ENCODE measurements around the gene VASN. TPM values are rescaled to one million over a fixed set of nuclear protein-coding genes. Genes with fewer than 3 reads are reported as not detected.

Gene VASN
- total and polyA plus RNA-seq, 3 experiments from 2014 or later, result 0.31 TPM; not detected in 2

DNA sequence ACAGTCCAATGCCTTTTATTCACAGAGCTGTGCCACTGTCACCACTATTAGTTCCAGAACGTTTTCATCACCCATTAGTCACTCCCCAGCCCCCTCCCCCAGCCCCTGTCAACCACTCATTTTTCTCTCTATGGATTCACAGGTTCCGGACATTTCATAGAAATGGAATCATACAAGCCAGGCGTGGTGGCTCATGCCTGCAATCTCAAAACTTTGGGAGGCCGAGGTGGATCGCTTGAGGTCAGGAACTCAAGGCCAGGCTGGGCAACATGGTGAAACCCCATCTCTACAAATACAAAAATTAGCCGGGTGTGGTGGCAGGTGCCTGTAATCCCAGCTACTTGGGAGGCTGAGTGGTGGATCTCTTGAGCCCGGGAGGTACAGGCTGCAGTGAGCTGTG, 19.8 kb upstream of the VASN start:
- Mint-ChIP-seq H3K27me3 (peaks cover 0 to 3% of the 10 kb centered on the region in 2 donors), H3K27ac (peak overlapping the region in 7 of 8 donors; percentile 80 to 99 (median 91)), H3K4me1 (peaks cover 19 to 36% (median 24%) of the 10 kb centered on the region in 3 donors), H3K36me3 (peaks cover 0 to 35% (median 0%) of the 10 kb centered on the region in 3 donors), H3K9me3 (no peaks in the 10 kb centered on the region), H3K4me3 (peak overlapping the region; percentile 91 to 99 (median 93))
- no peaks in the 10 kb centered on the region for H3K9me3 ChIP-seq (ENCODE audit: low read length)
- ChIA-PET CTCF (interaction anchor here (1.0 to 1.8 kb wide), 5 partner anchors 14 to 63 kb away, joined by 3 to 7 read pairs (median 4); no protein-coding TSS in a partner anchor), POLR2A (interaction anchor here (0.6 to 1.2 kb wide), 4 partner anchors 40 to 264 kb away, joined by 3 to 4 read pairs (median 3); no protein-coding TSS in a partner anchor)
- no peak overlapping the region for H3K4me3 ChIP-seq (ENCODE audit: low read length)
- peaks cover 16% of the 10 kb centered on the region for H3K4me1 ChIP-seq (ENCODE audit: insufficient read depth, low read length)
- H3K27me3 ChIP-seq (ENCODE audit: insufficient read depth, low read length, poor library complexity, severe bottlenecking), result no peaks in the 10 kb centered on the region
- H3K36me3 ChIP-seq (ENCODE audit: insufficient read depth, low read length), result no peaks in the 10 kb centered on the region
- no peak for DNase-seq
- no peak overlapping the region for H3K27ac ChIP-seq (ENCODE audit: low read depth, low read length)

DNA sequence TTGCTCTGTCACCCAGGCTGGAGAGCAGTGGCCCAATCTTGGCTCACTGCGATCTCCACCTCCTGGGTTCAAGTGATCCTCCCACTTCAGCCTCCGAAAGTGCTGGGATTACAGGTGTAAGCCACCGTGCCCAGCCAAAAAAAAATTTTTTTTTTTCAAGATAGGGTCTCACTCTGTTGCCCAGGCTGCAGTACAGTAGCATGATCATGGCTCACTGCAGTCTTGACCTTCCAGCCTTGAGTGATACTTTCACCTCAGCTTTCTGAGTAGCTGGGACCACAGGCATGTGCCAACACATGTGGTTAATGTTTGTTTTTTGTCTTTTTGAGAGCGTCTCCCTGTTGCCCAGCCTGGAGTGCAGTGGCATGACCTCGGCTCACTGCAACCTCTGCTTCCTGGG, 18.8 kb upstream of the VASN start:
- CTCF ChIA-PET, result interaction anchor here (1.7 kb wide), 1 partner anchor 22 kb away, joined by 4 read pairs; no protein-coding TSS in a partner anchor
- Mint-ChIP-seq H3K27me3 (peaks cover 0 to 3% of the 10 kb centered on the region in 2 donors), H3K9me3 (no peaks in the 10 kb centered on the region), H3K36me3 (peaks cover 0 to 40% (median 0%) of the 10 kb centered on the region in 3 donors), H3K4me1 (peaks cover 15 to 27% (median 19%) of the 10 kb centered on the region in 3 donors), H3K4me3 (peak overlapping the region in 1 of 7 donors; percentile 13), H3K27ac (no peak overlapping the region)
- H3K36me3 ChIP-seq (ENCODE audit: insufficient read depth, low read length), result no peaks in the 10 kb centered on the region
- H3K4me3 ChIP-seq (ENCODE audit: low read length), result no peak overlapping the region
- H3K27me3 ChIP-seq (ENCODE audit: insufficient read depth, low read length, poor library complexity, severe bottlenecking), result no peaks in the 10 kb centered on the region
- H3K27ac ChIP-seq (ENCODE audit: low read depth, low read length), result no peak overlapping the region
- DNase-seq, result no peak
- H3K9me3 ChIP-seq (ENCODE audit: low read length), result no peaks in the 10 kb centered on the region
- peaks cover 16% of the 10 kb centered on the region for H3K4me1 ChIP-seq (ENCODE audit: insufficient read depth, low read length)
- POLR2A ChIA-PET, result no interaction called here

DNA sequence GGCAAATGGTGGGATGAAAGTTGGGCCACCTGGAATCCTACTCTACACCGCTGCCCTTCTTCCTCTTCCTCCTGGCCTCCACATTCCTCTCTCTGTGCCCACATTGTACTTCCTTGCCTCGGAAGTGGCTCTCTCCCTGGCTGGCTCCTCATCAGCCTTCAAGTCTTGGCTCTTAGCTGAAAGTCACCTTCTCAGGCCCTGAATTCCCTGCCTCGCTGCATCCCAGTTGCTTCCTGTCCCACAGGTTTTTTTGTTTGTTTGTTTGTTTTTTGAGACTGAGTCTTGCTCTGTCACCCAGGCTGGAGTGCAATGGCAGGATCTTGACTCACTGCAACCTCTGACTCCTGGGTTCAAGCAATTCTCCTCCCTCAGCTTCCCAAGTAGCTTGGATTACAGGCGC, 18.0 kb upstream of the VASN start:
- Mint-ChIP-seq H3K4me3 (peak overlapping the region in 3 of 7 donors; percentile 8 to 36 (median 16)), H3K4me1 (peaks cover 10 to 19% (median 14%) of the 10 kb centered on the region in 3 donors), H3K36me3 (peaks cover 0 to 44% (median 0%) of the 10 kb centered on the region in 3 donors), H3K27ac (peak overlapping the region in 4 of 8 donors; percentile 19 to 79 (median 60)), H3K27me3 (peaks cover 0 to 3% of the 10 kb centered on the region in 2 donors), H3K9me3 (no peaks in the 10 kb centered on the region)
- H3K4me1 ChIP-seq (ENCODE audit: insufficient read depth, low read length), result peaks cover 16% of the 10 kb centered on the region
- no peaks in the 10 kb centered on the region for H3K27me3 ChIP-seq (ENCODE audit: insufficient read depth, low read length, poor library complexity, severe bottlenecking)
- no peaks in the 10 kb centered on the region for H3K9me3 ChIP-seq (ENCODE audit: low read length)
- no peak overlapping the region for H3K27ac ChIP-seq (ENCODE audit: low read depth, low read length)
- CTCF ChIA-PET, result interaction anchor here (1.7 kb wide), 1 partner anchor 23 kb away, joined by 4 read pairs; no protein-coding TSS in a partner anchor
- POLR2A ChIA-PET, result no interaction called here
- no peak for DNase-seq
- H3K4me3 ChIP-seq (ENCODE audit: low read length), result no peak overlapping the region
- peaks cover 4% of the 10 kb centered on the region for H3K36me3 ChIP-seq (ENCODE audit: insufficient read depth, low read length)

DNA sequence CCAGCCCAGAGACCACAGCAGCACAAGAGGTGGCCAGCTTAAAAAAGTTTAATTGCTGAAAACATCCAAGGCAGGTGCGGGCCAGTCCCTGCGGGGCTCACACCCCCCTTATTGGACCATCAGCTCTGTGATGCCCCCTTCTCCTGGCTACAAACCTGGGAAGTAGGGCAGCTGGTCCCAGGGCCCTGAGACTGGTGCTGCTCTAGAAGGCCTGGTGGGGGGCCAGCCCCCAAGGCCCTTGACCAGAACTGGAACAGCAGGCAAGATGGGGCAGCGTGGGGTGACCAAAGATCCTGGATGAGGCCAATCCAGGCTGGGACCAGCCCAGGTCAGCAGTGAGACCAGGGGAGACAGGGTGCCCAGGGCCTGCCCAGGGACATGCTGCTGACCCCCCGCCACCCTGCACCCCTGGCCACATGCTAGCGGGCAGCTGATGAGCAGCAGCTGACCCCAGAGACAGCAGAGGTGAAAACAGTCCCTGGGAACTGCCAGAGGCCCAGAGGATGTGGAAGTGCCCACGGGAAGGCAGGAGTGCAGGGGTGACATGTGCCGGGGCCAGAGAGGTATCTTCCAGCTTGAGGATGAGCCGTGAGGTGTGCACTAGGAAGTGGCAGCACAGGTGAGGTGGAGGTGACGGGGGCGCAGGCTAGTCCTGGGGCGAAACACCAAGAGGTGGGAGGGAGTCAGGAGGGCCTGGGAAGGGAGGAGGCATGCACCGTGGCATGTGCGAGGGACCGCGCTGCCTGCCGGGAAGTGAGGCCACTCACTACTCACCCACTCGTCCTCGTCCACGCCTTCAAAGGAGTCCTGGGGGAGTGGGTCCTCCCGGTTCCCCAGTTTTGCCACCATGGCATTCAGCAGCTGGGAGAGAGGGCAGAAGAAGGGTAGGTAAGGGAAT, 16.9 kb upstream of the VASN start:
- POLR2A ChIA-PET, result no interaction called here
- Histone ChIP-seq H3K27ac (ENCODE audit: low read depth, low read length) (no peak overlapping the region), H3K27me3 (ENCODE audit: insufficient read depth, low read length, poor library complexity, severe bottlenecking) (no peaks in the 10 kb centered on the region), H3K4me3 (ENCODE audit: low read length) (no peak overlapping the region), H3K4me1 (ENCODE audit: insufficient read depth, low read length) (peaks cover 10% of the 10 kb centered on the region), H3K36me3 (ENCODE audit: insufficient read depth, low read length) (peaks cover 10% of the 10 kb centered on the region), H3K9me3 (ENCODE audit: low read length) (no peaks in the 10 kb centered on the region)
- CTCF ChIA-PET, result interaction anchor here (0.7 kb wide), 1 partner anchor 82 kb away, joined by 3 read pairs; the partner anchor contains the start of gene TFAP4
- Mint-ChIP-seq H3K27ac (peak overlapping the region in 3 of 8 donors; percentile 32 to 74 (median 39)), H3K9me3 (no peaks in the 10 kb centered on the region), H3K4me1 (peaks cover 13 to 17% (median 14%) of the 10 kb centered on the region in 3 donors), H3K4me3 (no peak overlapping the region), H3K36me3 (peaks cover 0 to 52% (median 3%) of the 10 kb centered on the region in 3 donors), H3K27me3 (peaks cover 0 to 3% of the 10 kb centered on the region in 2 donors)
- DNase-seq, result no peak

DNA sequence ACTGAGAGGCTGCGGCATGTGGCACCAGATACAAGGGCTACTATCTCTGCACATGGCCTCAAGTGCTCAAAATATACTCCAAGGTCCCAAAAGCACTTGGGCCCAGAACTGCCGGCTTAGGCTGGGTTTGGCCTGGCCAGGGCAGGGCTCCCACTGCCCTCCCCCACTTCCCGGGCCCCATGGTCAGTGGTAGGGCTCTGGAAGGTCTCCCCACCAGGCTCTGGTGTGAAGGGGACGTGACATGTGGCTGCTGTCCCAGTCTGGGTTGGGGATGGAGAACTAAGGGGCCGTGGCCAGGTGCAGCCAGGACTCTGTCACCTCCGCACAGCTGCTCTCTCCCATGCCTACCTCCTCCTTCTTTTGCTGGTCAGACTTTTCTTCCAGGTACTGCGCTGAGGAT, 14.8 kb upstream of the VASN start:
- Mint-ChIP-seq H3K27ac (no peak overlapping the region), H3K4me3 (peak overlapping the region in 1 of 7 donors; percentile 18), H3K9me3 (no peaks in the 10 kb centered on the region), H3K36me3 (peaks cover 0 to 66% (median 3%) of the 10 kb centered on the region in 3 donors), H3K27me3 (peaks cover 0 to 3% of the 10 kb centered on the region in 2 donors), H3K4me1 (peaks cover 0 to 3% (median under 1%) of the 10 kb centered on the region in 3 donors)
- no peak overlapping the region for H3K4me3 ChIP-seq (ENCODE audit: low read length)
- ChIA-PET POLR2A (no interaction called here), CTCF (no interaction called here)
- H3K4me1 ChIP-seq (ENCODE audit: insufficient read depth, low read length), result peaks cover 2% of the 10 kb centered on the region
- H3K36me3 ChIP-seq (ENCODE audit: insufficient read depth, low read length), result peaks cover 24% of the 10 kb centered on the region
- no peak for DNase-seq
- H3K27ac ChIP-seq (ENCODE audit: low read depth, low read length), result no peak overlapping the region
- no peaks in the 10 kb centered on the region for H3K9me3 ChIP-seq (ENCODE audit: low read length)
- H3K27me3 ChIP-seq (ENCODE audit: insufficient read depth, low read length, poor library complexity, severe bottlenecking), result no peaks in the 10 kb centered on the region

DNA sequence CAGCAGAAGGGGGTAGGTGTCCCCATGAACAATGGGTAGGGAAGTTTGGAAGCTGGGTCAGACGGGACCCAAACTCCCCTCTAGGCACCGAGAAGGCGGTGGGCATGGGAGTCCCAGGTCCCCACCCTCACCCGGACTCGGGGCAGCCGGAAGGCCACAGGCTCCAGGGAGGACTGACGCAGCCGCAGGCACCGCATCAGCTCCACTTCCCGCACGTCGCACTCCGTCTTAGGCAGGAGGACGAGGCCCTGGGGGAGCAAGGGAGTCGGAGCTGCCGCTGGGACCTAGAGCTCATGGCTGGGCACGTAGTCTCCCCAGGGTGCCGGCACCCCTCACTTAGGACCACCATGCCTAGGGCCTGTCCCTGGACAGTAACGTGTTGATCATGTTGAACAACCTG, 13.4 kb upstream of the VASN start:
- Mint-ChIP-seq H3K36me3 (peaks cover 0 to 80% (median 3%) of the 10 kb centered on the region in 3 donors), H3K4me3 (no peak overlapping the region), H3K9me3 (no peaks in the 10 kb centered on the region), H3K27me3 (peaks cover 0 to 3% of the 10 kb centered on the region in 2 donors), H3K27ac (peak overlapping the region in 1 of 8 donors; percentile 82), H3K4me1 (peaks cover 0 to 3% (median 0%) of the 10 kb centered on the region in 3 donors)
- Histone ChIP-seq H3K4me1 (ENCODE audit: insufficient read depth, low read length) (no peaks in the 10 kb centered on the region), H3K36me3 (ENCODE audit: insufficient read depth, low read length) (peaks cover 37% of the 10 kb centered on the region), H3K4me3 (ENCODE audit: low read length) (no peak overlapping the region), H3K27ac (ENCODE audit: low read depth, low read length) (no peak overlapping the region), H3K27me3 (ENCODE audit: insufficient read depth, low read length, poor library complexity, severe bottlenecking) (no peaks in the 10 kb centered on the region), H3K9me3 (ENCODE audit: low read length) (no peaks in the 10 kb centered on the region)
- ChIA-PET CTCF (interaction anchor here (0.9 to 1.8 kb wide), 4 partner anchors 8 to 171 kb away, joined by 3 to 7 read pairs (median 5); no protein-coding TSS in a partner anchor), POLR2A (no interaction called here)
- DNase-seq, result no peak

DNA sequence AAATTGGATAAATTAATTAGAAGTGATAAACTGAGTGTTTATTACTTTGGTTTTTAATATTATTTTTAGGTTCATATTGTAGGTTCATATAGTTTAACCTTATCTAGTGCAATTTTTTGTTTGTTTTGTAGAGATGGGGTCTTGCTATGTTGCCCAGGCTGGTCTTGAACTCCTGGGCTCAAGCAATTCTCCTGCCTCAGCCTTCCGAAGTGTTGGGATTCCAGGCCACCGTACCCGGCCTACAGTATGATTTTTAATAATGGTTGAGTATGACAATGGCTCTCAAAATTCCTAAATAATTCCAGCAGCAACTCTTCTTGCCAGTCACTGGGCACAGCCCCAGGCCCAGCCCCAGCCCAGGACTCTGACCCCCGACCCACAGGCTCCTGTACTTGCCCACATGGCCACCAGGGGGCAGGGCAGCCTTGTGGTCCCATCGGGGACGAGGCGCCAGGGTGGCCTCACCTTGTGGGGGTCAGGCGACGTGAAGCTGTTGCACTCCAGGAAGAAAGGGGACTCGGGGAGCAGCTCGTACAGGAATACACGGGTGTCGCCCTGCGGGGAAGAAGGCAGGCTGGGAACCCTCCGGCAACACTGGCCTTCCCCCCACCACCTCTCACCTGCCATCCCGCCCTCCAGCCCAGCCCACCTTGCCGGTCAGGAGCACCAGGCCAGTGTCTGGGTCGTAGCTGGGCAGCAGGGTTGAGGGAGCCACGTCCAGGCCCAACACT, 12.7 kb upstream of the VASN start:
- no peak overlapping the region for H3K4me3 Mint-ChIP-seq
- Histone ChIP-seq H3K27ac (ENCODE audit: low read depth, low read length) (no peak overlapping the region), H3K9me3 (ENCODE audit: low read length) (no peaks in the 10 kb centered on the region), H3K4me1 (ENCODE audit: insufficient read depth, low read length) (no peaks in the 10 kb centered on the region), H3K4me3 (ENCODE audit: low read length) (no peak overlapping the region), H3K27me3 (ENCODE audit: insufficient read depth, low read length, poor library complexity, severe bottlenecking) (no peaks in the 10 kb centered on the region), H3K36me3 (ENCODE audit: insufficient read depth, low read length) (peaks cover 37% of the 10 kb centered on the region)
- CTCF ChIA-PET, result interaction anchor here (0.6 to 1.8 kb wide), 14 partner anchors 9 to 319 kb away, joined by 3 to 7 read pairs (median 4); no protein-coding TSS in a partner anchor
- POLR2A ChIA-PET, result interaction anchor here (0.6 kb wide), 1 partner anchor 86 kb away, joined by 5 read pairs; the partner anchor contains the start of gene TFAP4
- peak overlapping the region in 5 of 8 donors; percentile 43 to 85 (median 83) for H3K27ac Mint-ChIP-seq
- peaks cover 0 to 81% (median 3%) of the 10 kb centered on the region in 3 donors for H3K36me3 Mint-ChIP-seq
- peak; percentile 51 to 80 (median 63) for DNase-seq
- no peaks in the 10 kb centered on the region for H3K27me3 Mint-ChIP-seq
- H3K4me1 Mint-ChIP-seq, result peaks cover 0 to 3% (median 0%) of the 10 kb centered on the region in 3 donors
- no peaks in the 10 kb centered on the region for H3K9me3 Mint-ChIP-seq

Measured in CD8-positive, alpha-beta memory T cell (primary cell).